ENCODE results near the gene LSM7.

DNA sequence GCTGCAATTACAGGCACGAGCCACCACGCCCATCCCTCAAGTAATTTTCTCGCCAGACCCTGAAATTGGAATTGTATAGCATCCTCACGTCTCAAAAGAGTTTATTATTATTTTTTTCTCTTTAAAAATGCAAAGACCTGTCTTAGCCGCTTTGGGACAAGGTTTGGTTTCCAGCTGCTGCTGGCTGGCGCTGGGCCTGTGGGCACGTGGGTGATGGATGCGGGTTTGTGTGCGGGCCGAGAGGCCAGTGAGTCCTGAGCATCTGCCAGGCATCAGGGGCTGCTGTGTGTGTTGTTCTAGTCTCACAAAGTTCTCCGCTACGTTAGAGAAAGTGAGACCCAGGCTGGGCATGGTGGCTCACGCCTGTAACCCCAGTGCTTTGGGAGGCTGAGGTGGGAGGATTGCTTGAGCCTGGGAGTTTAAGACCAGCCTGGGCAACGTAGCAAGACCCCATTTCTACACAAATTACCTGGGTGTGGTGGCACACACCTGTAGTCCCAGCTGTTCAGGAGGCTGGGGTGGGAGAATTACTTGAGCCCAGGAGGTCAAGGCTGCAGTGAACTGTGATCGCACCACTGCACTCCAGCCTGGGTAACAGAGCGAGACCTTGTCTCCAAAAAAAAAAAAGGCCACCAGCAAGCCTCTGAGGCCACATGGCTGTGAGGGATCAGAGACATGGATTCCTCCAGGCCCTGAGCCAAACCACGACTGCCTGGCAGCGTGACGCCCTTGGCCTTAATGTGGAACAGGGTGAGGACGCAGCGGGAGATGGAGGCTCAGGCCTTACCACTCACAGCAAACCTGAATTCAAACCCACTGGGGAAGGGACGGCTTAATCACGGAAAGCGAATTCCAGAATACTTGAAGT, 27.0 kb upstream of the LSM7 start:
- TF ChIP-seq, protein P1, sequence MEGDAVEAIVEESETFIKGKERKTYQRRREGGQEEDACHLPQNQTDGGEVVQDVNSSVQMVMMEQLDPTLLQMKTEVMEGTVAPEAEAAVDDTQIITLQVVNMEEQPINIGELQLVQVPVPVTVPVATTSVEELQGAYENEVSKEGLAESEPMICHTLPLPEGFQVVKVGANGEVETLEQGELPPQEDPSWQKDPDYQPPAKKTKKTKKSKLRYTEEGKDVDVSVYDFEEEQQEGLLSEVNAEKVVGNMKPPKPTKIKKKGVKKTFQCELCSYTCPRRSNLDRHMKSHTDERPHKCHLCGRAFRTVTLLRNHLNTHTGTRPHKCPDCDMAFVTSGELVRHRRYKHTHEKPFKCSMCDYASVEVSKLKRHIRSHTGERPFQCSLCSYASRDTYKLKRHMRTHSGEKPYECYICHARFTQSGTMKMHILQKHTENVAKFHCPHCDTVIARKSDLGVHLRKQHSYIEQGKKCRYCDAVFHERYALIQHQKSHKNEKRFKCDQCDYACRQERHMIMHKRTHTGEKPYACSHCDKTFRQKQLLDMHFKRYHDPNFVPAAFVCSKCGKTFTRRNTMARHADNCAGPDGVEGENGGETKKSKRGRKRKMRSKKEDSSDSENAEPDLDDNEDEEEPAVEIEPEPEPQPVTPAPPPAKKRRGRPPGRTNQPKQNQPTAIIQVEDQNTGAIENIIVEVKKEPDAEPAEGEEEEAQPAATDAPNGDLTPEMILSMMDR (IDR thresholded peaks at IDR 0.05 in 4 of 5, conservative IDR thresholded peaks at IDR 0.05 in 1 of 5): no peak
- TF ChIP-seq POLR2A (IDR thresholded peaks at IDR 0.05): no peak
